Breast epithelium (tissue), 3 donors: ENCODE results near the gene IFITM10.

ENCODE experiments used
- POLR2A ChIP-seq: fragments of 450-650 bp; IDR thresholded peaks from one replicate; pipeline ENCODE4 v1.6.1; 2016; ENCODE audit warnings: antibody characterized with exemption, mild to moderate bottlenecking, moderate library complexity
- TF ChIP-seq, protein P1 (sequence below), 3 donors: fragments of 450-650 bp; IDR thresholded peaks; one replicate each; pipeline ENCODE4 v1.5.1; 2016 to 2017; ENCODE audit warnings: antibody characterized with exemption in 3 of 3, mild to moderate bottlenecking in 3 of 3, moderate library complexity in 3 of 3

DNA sequence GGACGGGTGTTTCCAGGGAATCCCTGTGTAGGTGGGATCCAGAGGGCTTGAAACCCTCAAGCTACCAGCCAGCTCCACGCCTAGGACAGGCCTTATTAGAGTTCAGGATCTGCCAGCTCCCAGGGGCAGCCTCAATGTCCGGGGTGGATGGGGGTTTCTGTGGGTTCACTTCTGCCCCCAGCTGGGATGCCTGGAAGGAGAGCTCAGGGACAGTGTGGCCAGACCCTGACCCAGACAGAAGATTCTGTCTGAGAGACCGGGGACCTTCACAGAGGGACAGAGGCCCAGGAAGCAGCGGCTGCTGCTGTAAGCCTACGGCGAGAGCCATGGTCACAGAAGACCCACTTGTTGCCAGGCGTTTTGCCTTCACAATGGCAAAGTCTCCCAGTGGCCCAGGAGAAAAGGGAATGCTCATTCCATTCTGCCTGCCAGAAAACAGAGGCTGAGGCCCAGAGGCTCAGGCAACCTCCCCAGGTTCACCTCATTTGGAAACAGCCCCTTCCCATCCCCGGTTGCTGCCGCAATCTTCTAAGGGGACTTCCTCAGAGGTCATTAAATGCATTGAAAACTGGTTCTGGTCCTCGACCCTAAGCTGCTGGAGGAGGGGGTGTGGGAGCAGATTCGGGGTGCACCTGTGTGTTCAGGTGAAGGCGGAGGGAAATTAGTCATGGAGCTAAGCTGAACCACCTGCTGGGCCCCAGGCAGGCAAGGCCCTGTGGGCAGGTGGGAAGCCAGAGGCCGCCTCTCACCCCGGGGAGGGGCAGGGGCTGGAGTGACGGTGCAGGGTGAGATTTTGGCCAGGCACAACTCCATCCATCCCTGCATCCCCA lies 58.3 kb downstream of the IFITM10 start:
- TF ChIP-seq, protein P1, sequence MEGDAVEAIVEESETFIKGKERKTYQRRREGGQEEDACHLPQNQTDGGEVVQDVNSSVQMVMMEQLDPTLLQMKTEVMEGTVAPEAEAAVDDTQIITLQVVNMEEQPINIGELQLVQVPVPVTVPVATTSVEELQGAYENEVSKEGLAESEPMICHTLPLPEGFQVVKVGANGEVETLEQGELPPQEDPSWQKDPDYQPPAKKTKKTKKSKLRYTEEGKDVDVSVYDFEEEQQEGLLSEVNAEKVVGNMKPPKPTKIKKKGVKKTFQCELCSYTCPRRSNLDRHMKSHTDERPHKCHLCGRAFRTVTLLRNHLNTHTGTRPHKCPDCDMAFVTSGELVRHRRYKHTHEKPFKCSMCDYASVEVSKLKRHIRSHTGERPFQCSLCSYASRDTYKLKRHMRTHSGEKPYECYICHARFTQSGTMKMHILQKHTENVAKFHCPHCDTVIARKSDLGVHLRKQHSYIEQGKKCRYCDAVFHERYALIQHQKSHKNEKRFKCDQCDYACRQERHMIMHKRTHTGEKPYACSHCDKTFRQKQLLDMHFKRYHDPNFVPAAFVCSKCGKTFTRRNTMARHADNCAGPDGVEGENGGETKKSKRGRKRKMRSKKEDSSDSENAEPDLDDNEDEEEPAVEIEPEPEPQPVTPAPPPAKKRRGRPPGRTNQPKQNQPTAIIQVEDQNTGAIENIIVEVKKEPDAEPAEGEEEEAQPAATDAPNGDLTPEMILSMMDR (IDR thresholded peaks at IDR 0.05): no peak
- TF ChIP-seq POLR2A: no peak
